ENCODE measurements around the gene TMCC2.

TMCC2 gene

GRCh38 chr1:205321959-205322283 is 94.2 kb downstream of the TMCC2 start:
- DNase-seq (ENCODE audit: low read depth in 2 of 3, low spot score in 2 of 3), result no peak
